ENCODE measurements around the gene HLA-G.

HLA-G gene

DNA sequence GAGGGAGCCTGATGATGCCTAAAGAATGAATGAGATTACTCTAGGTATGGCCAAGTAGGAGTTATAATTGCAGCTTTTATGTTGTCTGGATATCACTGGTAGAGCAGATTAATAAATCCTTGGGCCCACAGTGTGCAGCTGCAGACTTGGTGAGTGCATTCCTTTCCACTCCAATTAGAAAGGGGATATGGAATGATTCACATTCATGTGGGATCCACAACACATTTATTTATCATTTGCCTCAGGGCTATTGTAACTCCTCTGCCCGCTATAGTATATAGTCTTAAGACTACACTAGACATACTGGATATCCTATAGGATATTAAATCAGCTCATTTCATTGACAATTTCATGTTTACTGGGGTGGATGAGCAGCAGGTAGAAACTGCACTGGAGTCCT lies 11.6 kb upstream of the HLA-G start:
- no peak for DNase-seq (ENCODE audit: low read depth in 2 of 3, low spot score in 1 of 3)

DNA sequence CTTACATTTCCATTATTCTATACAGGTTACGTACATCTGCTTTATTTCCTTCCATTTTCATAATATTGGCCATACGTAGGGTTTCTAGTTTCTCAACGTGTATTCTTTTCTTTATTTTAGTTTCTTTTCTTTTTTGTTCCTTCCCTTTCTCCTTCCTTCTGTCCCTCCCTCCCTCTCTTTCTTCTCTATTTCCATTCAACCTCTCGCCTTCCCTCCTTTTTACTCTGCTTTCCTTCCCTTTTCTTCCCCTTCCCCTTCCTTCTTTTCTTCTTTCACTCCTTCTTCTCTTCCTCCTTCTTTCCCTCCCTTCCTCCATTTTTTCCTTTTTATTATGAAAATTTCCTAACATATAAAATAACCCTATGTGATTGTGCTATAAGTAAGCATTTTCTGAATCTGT lies 8.7 kb upstream of the HLA-G start:
- no peak for DNase-seq (ENCODE audit: low read depth in 2 of 3, low spot score in 1 of 3)

DNA sequence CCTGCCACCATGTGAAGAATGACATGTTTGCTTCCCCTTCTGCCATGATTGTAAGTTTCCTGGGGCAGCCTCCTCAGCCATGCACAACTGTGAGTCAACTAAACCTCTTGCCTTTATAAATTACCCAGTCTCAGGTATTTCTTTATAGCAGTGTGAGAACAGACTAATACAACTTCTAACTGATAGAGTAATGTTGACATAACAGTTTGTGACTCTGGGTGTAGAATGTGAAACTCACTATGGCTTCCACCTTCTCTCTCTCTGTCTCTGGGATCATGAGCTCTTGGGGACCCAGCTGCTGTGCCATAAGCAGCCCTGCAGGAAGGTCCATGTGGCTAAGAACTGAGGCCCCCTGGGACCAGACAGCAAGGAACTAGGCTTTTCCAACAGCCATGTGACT lies 3.5 kb upstream of the HLA-G start:
- no peak for DNase-seq (ENCODE audit: low read depth in 2 of 3, low spot score in 1 of 3)

DNA sequence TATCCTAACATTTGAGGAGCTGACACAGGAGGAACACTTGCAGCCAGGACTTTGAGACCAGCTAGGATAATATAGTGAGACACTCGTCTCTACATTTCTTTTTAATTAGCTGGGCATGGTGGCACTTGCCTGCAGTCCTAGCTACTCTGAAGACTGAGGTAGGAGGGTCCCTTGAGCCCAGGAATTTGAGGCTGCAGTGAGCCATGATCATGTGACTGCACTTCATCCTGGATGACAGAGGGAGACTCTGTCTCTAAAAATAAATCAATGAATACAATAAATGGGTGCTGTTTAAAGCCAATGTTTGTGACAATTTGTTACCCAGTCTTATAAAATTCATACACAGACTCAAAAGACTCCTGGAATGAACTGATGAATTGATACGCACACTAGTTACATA lies 1.8 kb upstream of the HLA-G start:
- no peak for DNase-seq (ENCODE audit: low read depth in 2 of 3, low spot score in 1 of 3)

DNA sequence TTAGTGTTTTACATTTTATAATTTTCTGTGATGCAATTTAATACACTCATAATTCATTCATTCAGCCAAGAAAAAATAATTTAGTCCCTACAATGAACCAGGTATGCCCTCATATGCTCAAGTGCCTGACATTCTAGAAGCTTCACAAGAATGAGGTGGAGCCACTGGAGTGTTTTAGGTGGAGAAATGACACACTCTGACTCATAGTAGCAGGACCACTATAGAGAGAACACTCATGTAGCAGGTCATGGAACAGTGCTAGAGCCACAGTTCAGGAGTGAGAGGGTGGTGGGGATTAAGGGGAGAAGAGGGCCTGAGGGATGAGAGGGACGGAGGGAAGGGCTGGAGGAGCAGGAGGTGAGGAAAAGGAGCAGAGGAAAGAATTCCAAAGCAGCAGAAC lies 1.4 kb upstream of the HLA-G start:
- no peak for DNase-seq (ENCODE audit: low read depth in 2 of 3, low spot score in 1 of 3)

DNA sequence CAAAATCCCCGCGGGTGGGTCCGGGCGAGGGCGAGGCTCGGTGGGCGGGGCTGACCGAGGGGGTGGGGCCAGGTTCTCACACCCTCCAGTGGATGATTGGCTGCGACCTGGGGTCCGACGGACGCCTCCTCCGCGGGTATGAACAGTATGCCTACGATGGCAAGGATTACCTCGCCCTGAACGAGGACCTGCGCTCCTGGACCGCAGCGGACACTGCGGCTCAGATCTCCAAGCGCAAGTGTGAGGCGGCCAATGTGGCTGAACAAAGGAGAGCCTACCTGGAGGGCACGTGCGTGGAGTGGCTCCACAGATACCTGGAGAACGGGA lies 809 bp downstream of the HLA-G start:
- DNase-seq (ENCODE audit: low read depth in 2 of 3, low spot score in 1 of 3) = peak in 2 of 3 donors; percentile 14 to 49

DNA sequence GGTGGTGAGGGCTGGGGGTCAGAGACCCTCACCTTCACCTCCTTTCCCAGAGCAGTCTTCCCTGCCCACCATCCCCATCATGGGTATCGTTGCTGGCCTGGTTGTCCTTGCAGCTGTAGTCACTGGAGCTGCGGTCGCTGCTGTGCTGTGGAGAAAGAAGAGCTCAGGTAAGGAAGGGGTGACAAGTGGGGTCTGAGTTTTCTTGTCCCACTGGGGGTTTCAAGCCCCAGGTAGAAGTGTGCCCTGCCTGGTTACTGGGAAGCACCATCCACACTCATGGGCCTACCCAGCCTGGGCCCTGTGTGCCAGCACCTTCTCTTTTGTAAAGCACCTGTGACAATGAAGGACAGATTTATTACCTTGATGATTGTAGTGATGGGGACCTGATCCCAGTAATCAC lies 2.1 kb downstream of the HLA-G start:
- no peak for DNase-seq (ENCODE audit: low read depth in 2 of 3, low spot score in 1 of 3)

DNA sequence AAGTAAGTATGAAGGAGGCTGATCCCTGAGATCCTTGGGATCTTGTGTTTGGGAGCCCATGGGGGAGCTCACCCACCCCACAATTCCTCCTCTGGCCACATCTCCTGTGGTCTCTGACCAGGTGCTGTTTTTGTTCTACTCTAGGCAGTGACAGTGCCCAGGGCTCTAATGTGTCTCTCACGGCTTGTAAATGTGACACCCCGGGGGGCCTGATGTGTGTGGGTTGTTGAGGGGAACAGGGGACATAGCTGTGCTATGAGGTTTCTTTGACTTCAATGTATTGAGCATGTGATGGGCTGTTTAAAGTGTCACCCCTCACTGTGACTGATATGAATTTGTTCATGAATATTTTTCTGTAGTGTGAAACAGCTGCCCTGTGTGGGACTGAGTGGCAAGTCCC lies 2.8 kb downstream of the HLA-G start:
- DNase-seq (ENCODE audit: low read depth in 2 of 3, low spot score in 1 of 3) = no peak

DNA sequence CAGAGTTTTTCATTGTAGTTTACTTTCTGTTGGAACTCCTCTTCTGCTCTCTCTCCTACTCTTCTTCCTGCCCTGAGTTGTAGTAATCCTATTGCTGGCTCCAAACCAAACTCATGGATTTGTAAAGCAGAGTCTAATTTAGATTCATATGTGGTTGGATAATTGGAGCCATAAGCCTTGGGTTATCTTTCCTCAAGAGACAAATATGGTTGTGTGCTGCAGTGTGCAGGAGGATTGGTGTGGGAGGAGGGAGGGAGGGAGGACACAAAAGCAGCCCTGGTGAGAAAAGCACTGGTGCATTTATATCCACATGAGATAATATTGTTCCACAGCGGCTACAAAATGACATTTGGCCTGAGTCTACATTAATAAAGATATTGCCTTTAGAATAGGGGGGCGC lies 4.2 kb downstream of the HLA-G start:
- DNase-seq (ENCODE audit: low read depth in 2 of 3, low spot score in 1 of 3) = no peak

DNA sequence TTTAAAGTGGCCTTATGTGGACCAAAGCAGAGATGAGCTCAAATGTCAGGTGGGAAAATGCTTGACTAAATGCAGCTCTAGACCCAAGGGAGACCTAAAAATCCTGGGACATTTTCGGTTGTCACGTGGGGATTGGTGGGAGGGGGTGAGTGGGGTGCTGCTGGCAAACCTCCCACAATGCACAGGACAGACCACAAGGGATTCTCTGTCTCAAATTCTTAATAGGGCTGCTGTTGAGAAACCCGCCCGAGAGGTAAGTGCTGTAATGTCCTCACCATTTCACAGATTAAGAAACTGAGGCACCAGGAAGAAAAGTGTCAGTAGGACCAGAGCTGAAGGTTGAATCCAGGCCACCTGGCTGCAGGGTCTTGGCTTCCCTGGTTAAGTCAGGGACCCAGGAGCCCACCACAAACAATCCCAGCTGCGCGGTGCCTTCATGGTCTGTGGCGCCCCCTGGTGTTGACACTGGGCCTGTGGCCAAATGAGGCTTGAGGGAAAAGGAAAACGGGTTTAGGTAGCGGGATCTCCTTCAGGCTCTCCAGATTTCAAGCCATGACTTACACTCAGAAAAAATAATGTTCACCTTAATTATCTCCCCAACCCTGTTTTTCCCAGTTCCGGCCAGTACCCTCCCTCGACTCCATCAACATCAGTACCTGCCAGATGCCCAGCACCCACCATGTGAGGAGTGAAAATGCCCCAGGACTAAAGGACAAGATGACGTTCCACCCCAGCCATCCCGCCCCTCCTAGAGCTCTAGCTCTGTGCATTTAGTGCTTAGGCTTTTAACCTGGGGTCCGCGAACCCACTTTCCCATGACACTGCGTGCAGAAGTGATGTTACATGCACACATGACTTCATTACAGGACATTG lies 7.2 kb downstream of the HLA-G start:
- DNase-seq (ENCODE audit: low read depth in 2 of 3, low spot score in 1 of 3) = peak; percentile 8 to 45 (median 35)

DNA sequence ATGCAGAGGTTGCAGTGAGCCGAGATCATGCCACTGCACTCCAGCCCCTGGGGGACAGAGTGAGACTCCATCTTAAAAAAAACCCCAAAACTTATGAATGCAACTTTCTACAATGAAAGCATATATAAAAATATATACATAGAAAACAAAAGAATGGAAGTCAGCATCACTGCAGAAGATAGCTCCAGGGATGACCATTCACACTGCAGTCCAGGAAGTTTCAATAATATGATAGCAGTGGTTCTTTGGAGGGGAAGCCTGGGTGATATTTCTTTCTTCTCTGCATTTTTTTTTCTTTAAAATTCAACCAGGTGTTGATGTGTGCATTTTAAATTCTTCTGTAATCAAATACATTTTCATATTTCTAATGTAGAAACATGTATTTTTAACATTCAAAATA lies 12.3 kb downstream of the HLA-G start:
- no peak for DNase-seq (ENCODE audit: low read depth in 2 of 3, low spot score in 1 of 3)

DNA sequence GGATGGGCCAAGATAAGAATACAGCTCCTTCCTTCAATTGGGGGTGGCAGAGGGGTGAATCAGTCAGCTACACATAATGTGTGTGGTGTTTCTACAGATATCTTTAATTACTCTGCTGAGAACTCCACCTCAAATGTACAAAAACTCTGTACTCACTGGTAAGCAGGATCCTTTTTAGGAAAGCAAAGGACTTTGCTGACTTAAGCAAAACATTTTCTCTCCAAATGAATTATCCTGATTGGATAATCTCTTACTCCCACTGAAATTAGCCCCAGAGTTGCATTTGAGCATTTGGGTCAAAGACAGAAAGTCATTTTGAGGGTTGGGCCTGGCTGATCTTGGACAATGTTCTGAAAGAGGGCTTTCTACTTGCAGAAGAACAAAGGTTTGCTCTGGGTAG lies 13.4 kb downstream of the HLA-G start:
- DNase-seq (ENCODE audit: low read depth in 2 of 3, low spot score in 1 of 3) = no peak

DNA sequence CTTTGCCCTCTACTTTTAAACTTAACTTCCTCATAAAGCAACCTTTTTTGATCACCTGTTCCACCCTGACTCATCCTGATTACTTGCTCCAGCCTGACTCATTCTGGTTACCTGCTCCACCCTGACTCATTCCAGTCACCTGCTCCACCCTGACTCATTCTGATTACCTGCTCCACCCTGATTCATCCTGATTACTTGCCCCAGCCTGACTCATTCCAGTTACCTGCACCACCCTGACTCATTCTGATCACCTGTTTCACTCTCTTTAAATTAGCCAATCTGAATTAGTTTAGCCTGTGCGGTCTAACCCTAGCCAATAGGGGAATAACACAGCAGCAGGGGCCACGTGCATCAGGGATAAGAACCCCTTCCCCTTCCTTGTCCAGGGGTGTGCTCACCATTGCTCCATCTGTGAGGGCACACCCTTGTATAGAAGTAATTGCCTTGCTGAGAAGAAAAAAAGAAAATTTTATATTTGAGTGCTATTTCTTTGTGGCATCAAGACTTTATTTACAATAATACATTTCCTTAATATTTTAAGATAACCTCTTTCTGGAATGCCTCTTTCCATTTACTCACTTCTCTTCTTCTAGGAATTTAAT lies 17.9 kb downstream of the HLA-G start:
- peak; percentile 26 to 52 (median 43) for DNase-seq (ENCODE audit: low read depth in 2 of 3, low spot score in 1 of 3)

DNA sequence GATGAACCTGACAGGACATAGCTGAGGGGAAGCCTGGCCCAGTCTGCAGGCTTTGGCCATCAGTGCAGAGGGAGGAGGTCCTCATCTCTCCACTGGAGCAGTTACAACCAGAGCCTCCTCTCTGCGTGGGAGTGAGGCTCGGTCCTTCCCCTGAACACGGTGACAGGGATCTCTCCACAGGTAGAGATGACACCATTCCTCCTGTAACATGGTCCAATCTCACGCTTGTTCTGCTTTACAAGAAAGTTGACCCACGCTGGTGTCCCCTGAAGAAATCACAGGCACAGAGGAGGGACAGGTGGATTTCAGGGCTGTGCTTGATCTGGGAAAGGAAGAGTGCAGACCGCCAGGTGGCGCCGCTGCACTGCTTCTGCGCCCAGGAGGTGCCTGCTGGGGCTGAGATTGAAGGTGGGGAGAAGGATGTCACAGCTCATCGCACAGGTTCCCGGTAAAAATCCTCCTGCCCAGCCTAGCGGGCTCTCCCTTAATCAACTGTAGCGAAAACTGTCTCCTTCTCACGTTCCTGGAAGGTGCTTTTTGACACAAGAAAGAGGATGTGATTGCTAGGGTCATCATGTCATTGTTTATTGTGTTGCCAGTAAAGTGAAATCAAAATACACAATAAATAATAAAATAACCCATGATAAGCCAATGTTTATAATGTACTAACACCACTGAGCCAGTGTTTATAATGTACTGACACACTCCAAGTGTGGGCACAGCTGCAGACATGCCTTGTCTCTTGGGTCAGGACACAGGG lies 20.4 kb downstream of the HLA-G start:
- peak; percentile 73 to 82 (median 77) for DNase-seq (ENCODE audit: low read depth in 2 of 3, low spot score in 1 of 3)

DNA sequence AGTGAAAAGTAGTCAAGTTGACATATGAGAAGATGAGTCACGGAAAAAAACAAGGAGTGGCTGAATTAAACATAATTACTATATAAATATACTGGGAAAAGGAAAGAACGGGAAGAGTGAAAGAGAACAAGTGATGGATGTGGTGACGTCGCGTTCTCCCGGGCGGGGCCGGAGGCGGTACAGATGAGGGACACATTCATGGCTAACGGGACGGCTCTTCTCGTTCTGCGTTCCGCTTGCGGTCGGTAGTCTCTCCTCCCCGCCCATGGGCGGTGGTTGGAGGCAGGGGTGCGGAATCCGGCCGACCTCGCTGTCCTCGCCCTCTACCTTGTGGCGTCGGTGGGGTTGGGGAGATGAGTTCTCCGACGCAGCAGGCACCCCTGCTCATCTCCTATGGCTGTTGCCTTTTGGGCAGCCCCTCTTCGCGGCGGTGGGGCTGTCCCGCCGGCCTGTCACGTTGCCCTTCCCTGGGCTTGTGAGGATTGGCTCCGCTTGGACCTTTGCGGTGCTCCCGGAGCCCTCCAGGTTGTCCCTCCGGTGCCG lies 22.5 kb downstream of the HLA-G start:
- peak in 1 of 3 donors; percentile 16 for DNase-seq (ENCODE audit: low read depth in 2 of 3, low spot score in 1 of 3)

DNA sequence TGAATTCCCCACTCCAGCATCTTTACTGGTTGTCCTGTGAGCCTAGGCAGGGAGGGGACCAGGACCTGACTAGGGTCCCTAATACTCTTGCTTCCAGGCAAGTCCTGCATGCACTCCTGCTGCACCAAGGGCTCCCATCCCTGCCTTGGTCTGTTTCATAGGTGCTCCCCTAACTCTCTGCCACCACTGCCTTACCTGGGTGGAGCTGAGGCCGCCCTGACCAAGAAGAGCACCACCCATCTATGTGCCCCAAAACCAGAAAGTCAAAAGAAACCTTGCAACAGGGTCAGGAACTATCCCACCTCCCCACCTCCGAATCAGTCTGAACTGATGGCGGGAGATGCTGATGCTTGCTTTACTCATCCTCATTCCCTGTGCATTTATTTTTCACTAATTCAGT lies 23.6 kb downstream of the HLA-G start:
- DNase-seq (ENCODE audit: low read depth in 2 of 3, low spot score in 1 of 3) = no peak

DNA sequence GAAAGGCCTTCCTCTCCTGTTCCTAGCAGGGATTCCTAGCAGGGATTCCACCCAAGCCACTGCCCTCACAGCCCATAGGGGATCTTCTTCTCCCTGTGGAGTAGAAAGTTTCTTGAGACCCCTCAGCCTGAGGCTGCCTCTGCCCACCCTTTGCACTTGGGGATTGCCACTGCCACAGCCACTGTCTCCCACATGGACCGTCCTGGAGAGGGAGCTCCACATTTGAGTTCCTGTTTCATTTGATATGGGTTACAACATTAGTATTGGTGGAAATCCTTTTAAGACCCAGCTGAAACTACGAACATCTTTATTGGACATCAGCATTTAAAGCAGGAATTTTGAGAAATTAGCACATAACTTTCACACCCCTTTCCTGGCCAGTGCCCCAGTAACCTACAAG lies 25.6 kb downstream of the HLA-G start:
- DNase-seq (ENCODE audit: low read depth in 2 of 3, low spot score in 1 of 3) = no peak

DNA sequence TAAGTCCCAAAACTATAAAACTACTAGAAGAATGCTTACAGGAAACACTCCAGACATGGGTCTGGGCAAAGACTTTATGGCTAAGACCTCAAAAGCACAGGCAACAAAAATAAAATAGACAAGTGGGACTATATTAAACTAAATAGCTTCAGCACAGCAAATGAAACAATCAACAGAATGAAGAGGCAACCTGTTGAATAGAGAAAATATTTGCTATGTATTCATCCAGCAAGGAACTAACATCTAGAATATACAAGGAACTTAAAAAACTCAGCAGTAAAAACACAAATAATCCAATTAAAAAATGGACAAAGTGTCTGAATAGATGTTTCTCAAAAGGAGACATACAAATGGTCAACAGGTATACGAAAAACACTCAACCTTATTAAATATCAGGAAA lies 30.4 kb downstream of the HLA-G start:
- DNase-seq (ENCODE audit: low read depth in 2 of 3, low spot score in 1 of 3) = no peak

DNA sequence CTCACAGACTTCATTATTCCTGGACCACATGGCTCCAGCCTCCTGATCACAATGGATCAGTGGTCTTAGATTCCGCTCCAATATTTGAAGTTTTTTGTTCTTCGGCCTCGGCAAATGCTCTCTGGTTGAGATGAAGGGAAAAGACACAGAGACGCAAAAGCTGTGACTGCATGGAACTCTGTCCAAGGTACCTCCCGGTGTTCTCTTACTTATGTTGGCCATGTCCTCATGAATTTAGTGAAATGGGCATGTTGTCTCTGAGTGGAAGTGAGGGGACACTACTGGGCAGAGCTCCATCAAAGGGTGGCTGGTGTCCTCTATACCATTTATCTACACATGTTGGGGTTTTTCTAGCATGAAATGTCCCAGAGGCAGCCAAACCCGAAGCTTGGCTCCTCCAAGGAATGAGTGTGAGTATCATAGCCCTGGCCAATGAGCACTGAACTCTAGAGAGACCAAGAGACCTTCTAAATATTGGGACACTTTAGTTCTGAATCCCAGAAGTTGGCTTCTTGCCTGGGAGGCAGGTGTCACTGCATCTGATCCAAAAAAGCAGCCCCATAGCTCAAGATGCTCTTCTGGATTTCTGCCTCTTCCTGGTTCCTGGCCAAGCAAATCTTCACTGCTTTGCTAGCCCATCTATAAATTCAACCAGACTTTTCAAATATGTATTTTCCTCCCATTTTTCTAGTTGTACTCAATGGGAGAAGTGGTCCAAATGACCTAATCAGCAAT lies 34.1 kb downstream of the HLA-G start:
- no peak for DNase-seq (ENCODE audit: low read depth in 2 of 3, low spot score in 1 of 3)

DNA sequence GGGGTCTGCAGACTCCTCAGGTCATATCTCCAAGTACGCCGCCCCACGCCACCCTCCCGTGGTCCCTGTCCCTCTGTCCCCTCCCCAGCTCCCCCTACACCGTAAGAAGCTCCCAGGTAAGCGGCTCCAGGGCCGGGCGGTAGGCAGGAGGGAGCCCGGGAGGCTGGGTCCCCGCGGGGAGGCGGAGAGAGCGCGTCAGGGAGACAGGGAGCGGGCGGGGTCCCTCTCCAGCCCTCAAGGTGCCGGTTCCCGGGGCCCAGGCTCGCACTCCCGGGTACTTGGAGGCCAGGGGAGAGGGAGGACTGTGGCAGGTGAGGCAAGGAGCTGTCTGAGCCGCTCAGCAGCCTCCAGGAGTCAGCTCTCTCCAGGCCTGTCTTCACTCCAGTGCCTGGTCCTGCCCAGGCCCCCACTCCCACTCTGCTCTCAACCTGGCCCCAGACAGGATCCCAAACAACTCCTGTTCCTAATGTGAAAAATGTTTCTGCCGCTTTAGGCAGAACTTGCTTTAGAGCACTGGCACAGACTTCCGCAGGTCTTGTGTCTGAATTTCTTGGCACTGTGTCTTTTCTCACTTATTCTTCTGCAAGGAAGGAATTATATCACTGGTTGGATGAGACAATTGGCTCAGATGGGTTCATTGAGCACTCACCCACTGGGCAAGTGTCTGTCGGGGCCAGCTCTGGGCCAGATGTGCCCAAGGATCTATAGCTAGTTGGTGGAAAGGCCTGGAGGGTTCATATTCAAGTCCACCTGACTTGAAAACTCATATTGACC lies 36.6 kb downstream of the HLA-G start:
- no peak for DNase-seq (ENCODE audit: low read depth in 2 of 3, low spot score in 1 of 3)

DNA sequence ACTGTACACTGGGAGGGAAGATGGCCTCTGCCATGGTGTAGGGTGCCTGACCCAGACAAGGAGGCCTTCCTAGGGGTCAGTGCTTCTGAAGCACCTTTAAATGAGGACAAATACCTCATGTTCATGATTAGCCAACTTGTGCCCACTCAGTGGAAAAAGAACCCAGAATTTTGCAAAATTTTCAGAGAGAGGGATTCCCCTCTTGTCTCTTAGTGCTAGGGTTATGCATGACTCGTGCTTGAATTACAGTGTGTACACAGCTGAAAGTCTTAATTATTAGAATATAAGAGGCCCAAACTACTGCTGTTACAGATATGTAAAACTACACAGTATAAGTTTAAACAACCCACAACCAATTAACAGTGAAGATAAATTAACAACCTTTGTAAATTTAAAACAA lies 38.0 kb downstream of the HLA-G start:
- DNase-seq (ENCODE audit: low read depth in 2 of 3, low spot score in 1 of 3) = no peak
